Duodenal mucosa (tissue), 2 donors: Measurements from ENCODE around the gene PARVB.

Experiments
- H3K27ac ChIP-seq: one replicate; pipeline ENCODE4 v1.7.0; 2013; ENCODE audit warnings: low read depth, low read length
- H3K27me3 ChIP-seq, 2 donors: one replicate each; pipeline ENCODE4 v1.7.0; 2013; ENCODE audit warnings: low read length in 2 of 2, control low read depth in 1 of 2; ENCODE audit not compliant: insufficient read depth in 2 of 2, control insufficient read depth in 1 of 2
- H3K36me3 ChIP-seq, 2 donors: one replicate each; pipeline ENCODE4 v1.7.0; 2013; ENCODE audit warnings: low read length in 2 of 2, control low read depth in 1 of 2; ENCODE audit not compliant: insufficient read depth in 2 of 2, control insufficient read depth in 1 of 2
- H3K4me1 ChIP-seq, 2 donors: one replicate each; pipeline ENCODE4 v1.7.0; 2013; ENCODE audit warnings: low read length in 2 of 2, control low read depth in 1 of 2; ENCODE audit not compliant: insufficient read depth in 2 of 2, control insufficient read depth in 1 of 2
- H3K4me3 ChIP-seq, 2 donors: one replicate each; pipeline ENCODE4 v1.7.0; 2013; ENCODE audit warnings: low read length in 2 of 2, low read depth in 1 of 2
- H3K9ac ChIP-seq, 2 donors: one replicate each; pipeline ENCODE4 v1.7.0; 2013; ENCODE audit warnings: low read length in 2 of 2, low read depth in 1 of 2
- H3K9me3 ChIP-seq, 2 donors: one replicate each; pipeline ENCODE4 v1.7.0; 2013; ENCODE audit warnings: low read length in 2 of 2, control low read depth in 1 of 2; ENCODE audit not compliant: control insufficient read depth in 1 of 2

The PARVB gene

DNA sequence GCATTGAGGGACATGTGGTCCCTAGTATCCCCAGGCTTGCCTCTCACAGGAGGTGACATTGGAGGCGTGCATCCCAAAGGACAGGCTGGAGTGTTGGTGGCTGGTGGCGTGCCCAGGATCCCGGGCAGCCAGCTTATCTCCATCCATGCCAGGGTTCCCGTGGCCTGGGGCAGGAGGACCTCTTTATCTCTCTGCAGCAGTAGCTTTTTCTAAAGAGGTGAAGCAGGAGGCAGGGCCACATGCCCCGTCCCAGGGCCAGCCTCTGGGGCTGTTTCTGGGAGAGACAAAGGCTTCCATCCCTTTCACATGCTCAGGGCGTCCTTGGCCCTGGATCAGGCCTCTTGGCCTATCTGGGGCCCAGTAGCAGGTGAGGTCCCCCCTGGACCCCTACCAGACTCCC, 176.3 kb downstream of the PARVB start:
- no peak overlapping the region for H3K27ac ChIP-seq
- no peaks in the 10 kb centered on the region for H3K36me3 ChIP-seq
- H3K4me1 ChIP-seq: no peaks in the 10 kb centered on the region
- no peaks in the 10 kb centered on the region for H3K9me3 ChIP-seq
- H3K27me3 ChIP-seq: no peaks in the 10 kb centered on the region
- H3K4me3 ChIP-seq: no peak overlapping the region
- H3K9ac ChIP-seq: no peak overlapping the region

DNA sequence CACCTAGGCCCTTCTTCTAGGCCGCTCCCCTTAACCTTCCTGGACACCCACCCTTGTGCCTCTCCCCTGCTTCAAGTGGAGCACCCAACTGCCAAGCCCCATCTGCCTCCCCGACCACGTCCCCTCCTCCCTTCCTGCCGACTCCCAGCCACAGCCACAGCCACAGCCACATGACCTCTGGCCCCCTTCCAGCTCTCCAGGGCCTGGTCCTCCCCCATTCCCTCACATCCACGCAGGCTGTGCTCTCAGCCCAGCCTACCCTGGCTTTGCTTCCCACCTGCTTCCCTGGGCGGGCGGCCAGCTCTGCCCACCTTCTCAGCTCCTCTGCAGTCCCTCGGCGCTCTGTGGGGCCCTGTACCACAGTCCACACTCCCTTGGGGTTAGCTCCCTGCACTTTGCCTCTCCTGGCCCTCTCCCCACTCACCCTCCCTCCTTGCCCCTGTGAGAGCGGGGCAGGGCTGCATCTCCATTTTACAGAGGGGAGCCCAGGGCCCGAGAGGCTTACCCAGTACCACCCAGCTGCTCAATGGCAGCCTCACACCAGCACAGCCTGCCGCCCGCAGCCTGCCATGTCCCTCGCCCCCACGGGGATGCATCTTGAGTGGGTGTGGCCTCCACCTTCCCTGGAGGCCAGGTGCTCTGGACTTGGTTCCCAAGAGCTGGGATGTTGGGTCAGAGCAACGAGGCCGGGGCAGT, 176.9 kb downstream of the PARVB start:
- no peaks in the 10 kb centered on the region for H3K9me3 ChIP-seq
- no peak overlapping the region for H3K27ac ChIP-seq
- no peaks in the 10 kb centered on the region for H3K27me3 ChIP-seq
- no peak overlapping the region for H3K4me3 ChIP-seq
- no peaks in the 10 kb centered on the region for H3K4me1 ChIP-seq
- no peak overlapping the region for H3K9ac ChIP-seq
- no peaks in the 10 kb centered on the region for H3K36me3 ChIP-seq

- Histone ChIP-seq H3K27me3 (no peaks in the 10 kb centered on the region), H3K9ac (no peak overlapping the region), H3K36me3 (no peaks in the 10 kb centered on the region), H3K27ac (no peak overlapping the region), H3K9me3 (no peaks in the 10 kb centered on the region), H3K4me3 (no peak overlapping the region), H3K4me1 (no peaks in the 10 kb centered on the region)
Observed at GRCh38 chr22:44201665-44202064, 177.6 kb downstream of the PARVB start.

GRCh38 chr22:44202261-44202789, 178.2 kb downstream of the PARVB start:
- H3K27me3 ChIP-seq: no peaks in the 10 kb centered on the region
- H3K9ac ChIP-seq: no peak overlapping the region
- H3K27ac ChIP-seq: no peak overlapping the region
- H3K4me3 ChIP-seq: no peak overlapping the region
- no peaks in the 10 kb centered on the region for H3K4me1 ChIP-seq
- H3K9me3 ChIP-seq: no peaks in the 10 kb centered on the region
- H3K36me3 ChIP-seq: no peaks in the 10 kb centered on the region

DNA sequence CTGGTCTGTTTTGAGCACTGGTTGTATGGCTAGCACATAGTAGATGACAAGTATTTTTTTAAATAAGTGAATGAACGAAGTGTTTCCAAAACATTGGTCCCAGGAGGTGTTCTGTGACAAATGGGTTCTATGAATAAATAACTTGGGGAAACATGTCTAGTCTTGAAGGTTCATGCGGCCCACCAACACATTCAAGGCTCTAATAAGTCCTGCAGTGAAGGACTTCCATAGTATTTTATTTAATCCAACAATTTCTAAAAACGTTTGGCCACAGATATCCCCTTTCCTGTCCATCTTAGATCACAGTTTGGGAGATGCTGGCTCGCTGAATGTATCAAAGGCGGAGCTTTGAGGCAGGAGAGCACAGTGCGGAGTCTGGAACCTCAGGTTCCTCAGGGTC, 179.1 kb downstream of the PARVB start:
- Histone ChIP-seq H3K9ac (no peak overlapping the region), H3K27me3 (no peaks in the 10 kb centered on the region), H3K4me1 (no peaks in the 10 kb centered on the region), H3K36me3 (no peaks in the 10 kb centered on the region), H3K27ac (no peak overlapping the region), H3K9me3 (no peaks in the 10 kb centered on the region), H3K4me3 (no peak overlapping the region)

- Histone ChIP-seq H3K9me3 (peaks cover 0 to 6% of the 10 kb centered on the region in 2 donors), H3K36me3 (no peaks in the 10 kb centered on the region)
Observed at GRCh38 chr22:44204739-44205515, 180.8 kb downstream of the PARVB start.

DNA sequence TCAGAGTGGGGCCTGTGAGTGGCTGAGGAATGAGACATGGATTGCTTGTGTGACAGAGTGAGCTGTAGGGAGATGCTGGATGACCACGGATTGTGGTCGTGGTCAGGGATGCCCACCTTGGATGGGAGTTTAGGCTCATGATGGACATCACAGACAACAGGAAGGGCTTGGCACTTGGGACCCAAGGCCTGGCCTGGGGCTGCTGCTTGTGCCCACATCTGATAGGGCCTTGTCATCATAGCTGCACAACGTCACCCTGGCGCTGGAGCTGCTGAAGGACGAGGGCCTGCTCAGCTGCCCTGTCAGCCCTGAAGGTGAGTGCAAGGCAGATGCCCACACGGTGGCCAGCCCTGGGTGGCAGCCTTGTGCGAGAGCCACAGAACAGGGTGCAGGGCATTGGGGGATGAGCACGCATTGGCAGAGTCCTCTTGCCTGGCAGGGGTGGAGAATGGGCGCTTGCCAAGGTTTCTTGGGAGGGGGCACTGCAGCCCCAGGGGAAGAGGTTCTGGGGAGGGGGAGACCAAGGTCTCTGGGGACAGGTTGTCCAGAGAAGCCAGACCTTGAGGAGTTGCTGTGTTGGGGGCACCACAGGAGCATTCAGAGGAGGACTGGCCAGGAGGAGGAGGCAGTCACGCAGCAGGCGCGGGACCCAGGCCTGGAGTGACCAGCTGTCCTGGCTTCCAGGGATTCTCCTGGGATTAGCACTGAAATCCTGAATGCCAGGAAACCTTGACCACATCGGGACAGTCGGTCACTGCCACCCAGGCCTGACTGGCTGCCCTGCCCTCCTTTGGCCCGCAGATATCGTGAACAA, 181.6 kb downstream of the PARVB start:
- H3K9ac ChIP-seq: no peak overlapping the region
- no peaks in the 10 kb centered on the region for H3K27me3 ChIP-seq
- no peaks in the 10 kb centered on the region for H3K4me1 ChIP-seq
- H3K4me3 ChIP-seq: no peak overlapping the region
- no peaks in the 10 kb centered on the region for H3K36me3 ChIP-seq
- H3K27ac ChIP-seq: no peak overlapping the region
- H3K9me3 ChIP-seq: peaks cover 0 to 6% of the 10 kb centered on the region in 2 donors

More at GRCh38 chr22:44204739-44205515, 180.8 kb downstream of the PARVB start:
- Histone ChIP-seq H3K27me3 (no peaks in the 10 kb centered on the region), H3K27ac (no peak overlapping the region), H3K9ac (no peak overlapping the region), H3K4me1 (no peaks in the 10 kb centered on the region), H3K4me3 (no peak overlapping the region)

DNA sequence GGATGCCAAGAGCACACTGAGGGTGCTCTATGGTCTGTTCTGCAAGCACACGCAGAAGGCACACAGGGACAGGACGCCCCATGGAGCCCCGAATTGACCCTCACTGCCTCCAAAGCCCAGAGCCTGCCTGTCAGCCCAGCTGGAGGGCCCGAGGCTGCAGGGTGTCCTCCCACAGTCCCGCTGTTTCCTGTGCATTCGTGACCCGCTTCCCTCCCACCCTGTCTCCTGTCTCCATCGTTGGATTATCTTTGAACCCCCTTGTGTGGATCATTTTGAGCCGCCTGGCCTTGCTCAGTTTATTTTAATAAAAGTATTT, 182.2 kb downstream of the PARVB start:
- H3K4me1 ChIP-seq: no peaks in the 10 kb centered on the region
- no peak overlapping the region for H3K9ac ChIP-seq
- H3K9me3 ChIP-seq: peaks cover 0 to 6% of the 10 kb centered on the region in 2 donors
- H3K27ac ChIP-seq: no peak overlapping the region
- H3K4me3 ChIP-seq: no peak overlapping the region
- no peaks in the 10 kb centered on the region for H3K36me3 ChIP-seq
- no peaks in the 10 kb centered on the region for H3K27me3 ChIP-seq

DNA sequence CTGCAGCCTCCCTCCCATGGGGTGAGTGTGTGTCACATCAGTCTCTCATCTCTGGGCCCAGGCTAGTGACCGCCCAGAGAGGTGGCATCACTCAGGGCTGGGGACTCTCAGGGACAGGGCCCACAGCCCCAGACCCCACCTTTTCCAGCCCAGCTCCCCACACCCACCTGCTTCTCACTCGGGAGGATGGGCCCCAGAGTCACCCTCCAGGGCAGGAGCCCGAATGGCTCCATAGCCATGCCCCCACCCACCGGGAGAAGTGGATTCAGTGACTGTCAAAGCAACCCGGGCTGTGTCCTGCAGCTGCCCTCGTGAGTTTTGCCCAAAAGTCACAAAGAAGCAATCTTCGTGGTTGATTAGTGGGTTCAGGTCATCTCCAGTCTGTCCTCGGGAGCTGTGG, 182.6 kb downstream of the PARVB start:
- Histone ChIP-seq H3K9me3 (peaks cover 0 to 6% of the 10 kb centered on the region in 2 donors), H3K36me3 (no peaks in the 10 kb centered on the region), H3K27me3 (no peaks in the 10 kb centered on the region), H3K4me1 (no peaks in the 10 kb centered on the region), H3K9ac (no peak overlapping the region), H3K4me3 (no peak overlapping the region), H3K27ac (no peak overlapping the region)
